Fibroblast of skin of scalp (primary cell): ENCODE data around the gene RTL5. TPM values are rescaled to one million over a fixed set of nuclear protein-coding genes. Genes with fewer than 3 reads are reported as not detected.
A peak's percentile ranks its signal among the peaks of the same experiment; 100 is the strongest.
"Not testable (repeated sequence)": the region's sequence is repeated elsewhere in the genome, so short reads cannot be mapped to it uniquely, and the experiment has no call there.

Experiments used
- DNase-seq: peaks from one replicate; pipeline ENCODE4 v3.0.0-alpha.2; 2013
- polyA plus RNA-seq, 2 experiments: library from polyadenylated mRNA; unstranded; fragments of 120-200 nt; gene quantifications; one replicate each; pipeline ENCODE4 v1.2.1, GENCODE V29; 2013; ENCODE audit not compliant: insufficient read length in 2 of 2

The RTL5 gene
- polyA plus RNA-seq (2013, experiment 1 of 2; ENCODE audit: insufficient read length), result 5.7 TPM
- 6.2 TPM for polyA plus RNA-seq (2013, experiment 2 of 2; ENCODE audit: insufficient read length)

GRCh38 chrX:72131317-72132294 is at the start of gene RTL5:
TSS of gene RTL5 (minus strand) at chrX:72131915.
- DNase-seq, result peak; percentile 88

- DNase-seq, result no peak
These were observed 48.8 kb upstream of the RTL5 start for GRCh38 chrX:72180539-72180938.

- no peak for DNase-seq
These were observed 45.3 kb upstream of the RTL5 start for GRCh38 chrX:72176981-72177380.

GRCh38 chrX:72176289-72176688 is 44.6 kb upstream of the RTL5 start:
- DNase-seq, result not testable (repeated sequence)

GRCh38 chrX:72169008-72169728 is 37.5 kb upstream of the RTL5 start:
- DNase-seq, result peak; percentile 4

- no peak for DNase-seq
These were observed 33.8 kb upstream of the RTL5 start for GRCh38 chrX:72165551-72165950.

- no peak for DNase-seq
These were observed 28.1 kb upstream of the RTL5 start for GRCh38 chrX:72159769-72160168.

GRCh38 chrX:72158773-72159172 is 27.1 kb upstream of the RTL5 start:
- DNase-seq, result no peak

GRCh38 chrX:72146527-72146926 is 14.8 kb upstream of the RTL5 start:
- DNase-seq, result no peak

GRCh38 chrX:72145181-72145580 is 13.5 kb upstream of the RTL5 start:
- no peak for DNase-seq

GRCh38 chrX:72143609-72143907 is 11.8 kb upstream of the RTL5 start:
- no peak for DNase-seq

GRCh38 chrX:72142794-72143608 is 11.3 kb upstream of the RTL5 start:
- DNase-seq, result no peak

- DNase-seq, result no peak
These were observed 10.5 kb upstream of the RTL5 start for GRCh38 chrX:72142094-72142793.

GRCh38 chrX:72141372-72142004 is 9.8 kb upstream of the RTL5 start:
- no peak for DNase-seq

GRCh38 chrX:72139538-72139937 is 7.8 kb upstream of the RTL5 start:
- no peak for DNase-seq

- no peak for DNase-seq
These were observed 6.3 kb upstream of the RTL5 start for GRCh38 chrX:72137846-72138495.

GRCh38 chrX:72133851-72134546 is 2.3 kb upstream of the RTL5 start:
- no peak for DNase-seq

GRCh38 chrX:72132456-72132855 is 741 bp upstream of the RTL5 start:
- no peak for DNase-seq

GRCh38 chrX:72130762-72131250 is 909 bp downstream of the RTL5 start:
- DNase-seq, result no peak

GRCh38 chrX:72130156-72130761 is 1.5 kb downstream of the RTL5 start:
- DNase-seq, result no peak
